ENCODE results near the gene RIPOR3.

The RIPOR3 gene, protein sequence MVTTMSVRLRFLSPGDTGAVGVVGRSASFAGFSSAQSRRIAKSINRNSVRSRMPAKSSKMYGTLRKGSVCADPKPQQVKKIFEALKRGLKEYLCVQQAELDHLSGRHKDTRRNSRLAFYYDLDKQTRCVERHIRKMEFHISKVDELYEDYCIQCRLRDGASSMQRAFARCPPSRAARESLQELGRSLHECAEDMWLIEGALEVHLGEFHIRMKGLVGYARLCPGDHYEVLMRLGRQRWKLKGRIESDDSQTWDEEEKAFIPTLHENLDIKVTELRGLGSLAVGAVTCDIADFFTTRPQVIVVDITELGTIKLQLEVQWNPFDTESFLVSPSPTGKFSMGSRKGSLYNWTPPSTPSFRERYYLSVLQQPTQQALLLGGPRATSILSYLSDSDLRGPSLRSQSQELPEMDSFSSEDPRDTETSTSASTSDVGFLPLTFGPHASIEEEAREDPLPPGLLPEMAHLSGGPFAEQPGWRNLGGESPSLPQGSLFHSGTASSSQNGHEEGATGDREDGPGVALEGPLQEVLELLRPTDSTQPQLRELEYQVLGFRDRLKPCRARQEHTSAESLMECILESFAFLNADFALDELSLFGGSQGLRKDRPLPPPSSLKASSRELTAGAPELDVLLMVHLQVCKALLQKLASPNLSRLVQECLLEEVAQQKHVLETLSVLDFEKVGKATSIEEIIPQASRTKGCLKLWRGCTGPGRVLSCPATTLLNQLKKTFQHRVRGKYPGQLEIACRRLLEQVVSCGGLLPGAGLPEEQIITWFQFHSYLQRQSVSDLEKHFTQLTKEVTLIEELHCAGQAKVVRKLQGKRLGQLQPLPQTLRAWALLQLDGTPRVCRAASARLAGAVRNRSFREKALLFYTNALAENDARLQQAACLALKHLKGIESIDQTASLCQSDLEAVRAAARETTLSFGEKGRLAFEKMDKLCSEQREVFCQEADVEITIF

DNA sequence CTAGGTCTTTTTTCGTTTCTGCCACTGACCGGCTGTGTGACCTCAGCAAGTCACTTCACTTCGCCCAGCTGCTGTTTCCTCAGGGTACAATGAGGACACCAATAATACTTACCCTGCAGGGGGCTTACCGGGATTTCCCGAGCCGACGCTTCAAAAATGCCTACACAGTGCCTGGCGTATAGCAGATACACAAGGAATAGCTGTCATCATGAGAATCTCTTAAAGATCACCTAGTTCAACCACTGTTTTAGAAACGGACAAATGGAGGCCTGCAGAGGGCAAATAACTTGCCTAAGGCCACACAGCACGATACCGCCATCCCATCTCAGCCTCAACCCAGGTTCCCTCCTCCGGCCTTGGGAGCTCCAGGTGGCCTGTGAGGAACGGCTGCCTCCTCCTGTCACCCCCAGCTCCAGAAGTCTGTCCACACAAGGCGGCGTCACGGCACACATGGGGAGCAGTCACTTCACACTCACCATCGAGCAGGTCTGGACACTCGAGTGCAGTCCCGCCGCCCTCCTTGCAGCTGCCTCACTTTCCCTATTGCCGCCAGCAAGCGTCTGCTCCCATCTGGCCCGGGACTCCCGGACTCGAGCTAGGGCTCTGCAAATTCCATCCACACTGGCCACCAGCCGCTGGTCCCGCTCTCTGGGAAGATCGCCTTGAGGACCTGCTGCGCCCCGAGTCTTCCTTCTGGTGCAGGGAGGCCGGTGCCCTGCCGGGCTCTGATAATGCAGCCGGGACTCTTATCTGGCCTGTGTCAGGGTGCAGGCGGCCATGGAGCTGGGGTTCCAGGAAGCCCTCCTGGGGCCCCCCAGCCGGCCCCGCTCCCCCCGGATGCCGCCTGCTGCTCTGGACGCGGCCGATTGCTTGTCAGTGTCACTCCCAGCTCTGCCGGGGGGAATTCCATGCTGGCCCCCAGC is at the start of gene RIPOR3:
RIPOR3 (minus strand) TSS at position 893 of the 923 bp plus-strand sequence; CDS start at position 479, 414 bp downstream.
- Histone ChIP-seq H3K27me3 (ENCODE audit: insufficient read depth, low read length) (peaks cover 4% of the 10 kb centered on the region; the same call in 1 of the 2 replicates), H3K79me2 (ENCODE audit: control insufficient read depth, insufficient read depth, low read length, unreplicated experiment) (no peaks in the 10 kb centered on the region), H3K4me1 (ENCODE audit: control insufficient read depth, insufficient read depth, low read length, unreplicated experiment) (peaks cover 14% of the 10 kb centered on the region), H2AFZ (ENCODE audit: low read length, unreplicated experiment) (peak within 1 kb of the TSS; percentile 13), H3K27ac (ENCODE audit: low read depth, low read length) (no peak within 1 kb of the TSS), H3K4me3 (ENCODE audit: low read depth, low read length) (peak within 1 kb of the TSS; percentile 57), H3K36me3 (ENCODE audit: insufficient read depth, low read length) (no peaks in the 10 kb centered on the region)

DNA sequence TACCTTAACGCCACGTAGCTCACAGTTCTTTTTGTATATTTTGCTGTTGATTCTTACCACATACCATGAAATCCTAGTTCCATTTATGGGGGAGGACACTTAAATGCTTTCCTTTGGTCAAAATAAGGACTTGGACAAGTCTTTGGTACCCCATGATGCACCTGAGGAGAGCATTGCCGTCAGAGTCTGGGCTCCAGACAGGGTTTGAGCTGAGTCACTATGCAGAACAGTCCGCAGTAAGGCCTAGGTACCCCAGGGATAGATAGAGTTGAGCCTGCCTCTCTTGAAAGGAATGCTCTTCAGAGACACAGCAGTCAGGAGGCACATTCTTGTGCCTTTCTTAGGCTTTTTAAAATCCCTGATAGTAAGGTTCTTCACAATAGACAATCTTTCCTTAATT is 46.0 kb upstream of the RIPOR3 start:
- no peak overlapping the region for H3K4me3 ChIP-seq (ENCODE audit: low read depth, low read length)
- H3K79me2 ChIP-seq (ENCODE audit: control insufficient read depth, insufficient read depth, low read length, unreplicated experiment), result no peaks in the 10 kb centered on the region
- H3K27ac ChIP-seq (ENCODE audit: low read depth, low read length), result no peak overlapping the region
- no peak overlapping the region for H2AFZ ChIP-seq (ENCODE audit: low read length, unreplicated experiment)
- H3K36me3 ChIP-seq (ENCODE audit: insufficient read depth, low read length), result no peaks in the 10 kb centered on the region
- peaks cover 4% of the 10 kb centered on the region; the same call in 1 of the 2 replicates for H3K27me3 ChIP-seq (ENCODE audit: insufficient read depth, low read length)
- H3K4me1 ChIP-seq (ENCODE audit: control insufficient read depth, insufficient read depth, low read length, unreplicated experiment), result peaks cover 16% of the 10 kb centered on the region

DNA sequence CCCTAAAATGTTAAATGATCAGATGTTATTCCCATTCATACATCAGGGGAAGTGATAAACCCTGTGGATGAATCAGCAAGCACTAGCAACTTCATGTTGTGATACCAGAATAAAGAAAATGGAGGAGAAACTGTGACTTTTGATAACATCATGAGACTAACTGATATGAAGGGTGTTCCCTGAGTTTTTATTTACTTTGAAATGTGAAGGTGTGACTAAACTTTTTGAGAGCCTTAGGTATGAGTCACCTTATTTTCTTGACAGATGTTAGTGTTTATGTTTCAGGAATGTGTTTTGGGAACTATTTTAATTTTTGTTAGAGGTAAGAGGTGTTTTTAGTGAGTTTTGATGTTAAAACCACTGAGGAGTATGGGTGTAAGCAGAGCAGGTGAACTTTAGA is 44.5 kb upstream of the RIPOR3 start:
- peaks cover 16% of the 10 kb centered on the region for H3K27me3 ChIP-seq (ENCODE audit: insufficient read depth, low read length)
- H3K79me2 ChIP-seq (ENCODE audit: control insufficient read depth, insufficient read depth, low read length, unreplicated experiment), result no peaks in the 10 kb centered on the region
- H3K36me3 ChIP-seq (ENCODE audit: insufficient read depth, low read length), result no peaks in the 10 kb centered on the region
- no peak overlapping the region for H3K4me3 ChIP-seq (ENCODE audit: low read depth, low read length)
- no peak overlapping the region for H3K27ac ChIP-seq (ENCODE audit: low read depth, low read length)
- H3K4me1 ChIP-seq (ENCODE audit: control insufficient read depth, insufficient read depth, low read length, unreplicated experiment), result peaks cover 8% of the 10 kb centered on the region
- no peak overlapping the region for H2AFZ ChIP-seq (ENCODE audit: low read length, unreplicated experiment)

DNA sequence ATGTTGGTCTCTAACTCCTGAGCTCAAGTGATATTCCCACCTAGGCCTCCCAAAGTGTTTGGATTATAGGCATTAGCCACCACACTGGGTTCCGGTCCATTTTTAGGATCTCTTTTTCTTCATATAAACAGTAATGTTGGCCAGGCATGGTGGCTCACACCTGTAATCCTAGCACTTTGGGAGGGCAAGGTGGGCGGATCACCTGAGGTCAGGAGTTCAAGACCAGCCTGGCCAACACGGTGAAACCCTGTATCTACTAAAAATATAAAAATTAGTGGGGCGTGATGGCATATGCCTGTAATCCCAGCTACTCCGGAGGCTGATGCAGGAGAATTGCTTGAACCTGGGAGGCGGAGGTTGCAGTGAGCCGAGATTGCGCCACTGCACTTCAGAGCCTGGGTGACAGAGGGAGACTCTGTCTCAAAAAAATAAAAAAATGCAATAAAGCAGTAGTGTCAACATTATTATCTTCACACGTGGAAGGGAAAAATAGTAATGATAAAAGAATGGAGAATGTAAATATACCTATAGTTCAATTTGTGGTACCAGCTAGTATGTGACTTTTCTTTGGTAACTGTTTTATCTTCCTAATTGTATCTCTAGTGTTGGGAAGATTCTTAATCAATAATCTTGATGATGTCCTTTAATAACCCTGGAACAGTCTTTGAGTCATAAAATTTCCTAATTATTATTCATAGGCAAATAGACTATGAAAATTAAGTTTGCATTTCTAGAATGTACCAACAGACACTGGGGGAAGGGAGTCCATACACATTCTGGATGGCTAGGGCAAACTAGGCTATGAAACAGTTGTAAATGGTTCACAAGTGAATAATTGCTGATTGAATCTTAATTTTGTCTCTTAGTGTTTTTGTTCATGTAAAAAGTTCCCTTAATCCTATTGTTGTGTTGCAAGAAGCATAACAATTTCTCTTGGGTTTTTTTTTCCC is 43.7 kb upstream of the RIPOR3 start:
- Histone ChIP-seq H3K79me2 (ENCODE audit: control insufficient read depth, insufficient read depth, low read length, unreplicated experiment) (no peaks in the 10 kb centered on the region), H3K27ac (ENCODE audit: low read depth, low read length) (no peak overlapping the region), H3K4me1 (ENCODE audit: control insufficient read depth, insufficient read depth, low read length, unreplicated experiment) (peaks cover 8% of the 10 kb centered on the region), H2AFZ (ENCODE audit: low read length, unreplicated experiment) (no peak overlapping the region), H3K36me3 (ENCODE audit: insufficient read depth, low read length) (no peaks in the 10 kb centered on the region), H3K27me3 (ENCODE audit: insufficient read depth, low read length) (peaks cover 16% of the 10 kb centered on the region), H3K4me3 (ENCODE audit: low read depth, low read length) (no peak overlapping the region)

DNA sequence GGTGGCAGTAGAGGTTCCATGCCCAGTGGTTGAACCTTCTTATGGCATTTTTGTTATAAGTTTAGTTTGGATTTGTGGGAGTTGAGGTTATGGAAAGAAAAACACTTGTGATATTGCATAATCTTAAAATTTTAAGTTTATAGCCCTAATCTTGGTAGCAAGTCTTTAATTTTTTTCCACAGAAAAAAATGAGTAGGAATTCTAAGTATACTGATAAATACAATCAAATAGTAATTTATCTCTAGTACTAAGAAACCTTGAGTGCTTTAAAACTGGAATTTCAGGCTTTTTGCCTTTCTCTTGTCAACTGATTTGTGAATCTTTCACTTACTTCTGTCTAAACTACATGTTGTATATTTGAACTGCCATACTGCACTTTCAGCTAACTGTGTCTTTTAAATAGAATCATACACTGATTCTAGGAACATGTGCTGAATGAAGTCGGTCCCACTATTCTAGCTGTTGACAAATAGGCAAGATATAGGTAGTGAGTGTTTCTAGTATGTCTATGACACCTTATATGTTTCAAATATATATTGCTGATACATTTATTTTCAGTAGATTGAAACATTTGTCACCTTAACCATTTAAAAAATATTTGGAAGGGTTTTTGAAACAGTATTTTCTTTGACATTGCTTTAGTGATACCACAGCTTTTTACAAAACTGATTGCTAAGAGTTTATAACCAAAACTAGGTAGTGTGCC is 42.5 kb upstream of the RIPOR3 start:
- Histone ChIP-seq H2AFZ (ENCODE audit: low read length, unreplicated experiment) (no peak overlapping the region), H3K4me3 (ENCODE audit: low read depth, low read length) (no peak overlapping the region)

DNA sequence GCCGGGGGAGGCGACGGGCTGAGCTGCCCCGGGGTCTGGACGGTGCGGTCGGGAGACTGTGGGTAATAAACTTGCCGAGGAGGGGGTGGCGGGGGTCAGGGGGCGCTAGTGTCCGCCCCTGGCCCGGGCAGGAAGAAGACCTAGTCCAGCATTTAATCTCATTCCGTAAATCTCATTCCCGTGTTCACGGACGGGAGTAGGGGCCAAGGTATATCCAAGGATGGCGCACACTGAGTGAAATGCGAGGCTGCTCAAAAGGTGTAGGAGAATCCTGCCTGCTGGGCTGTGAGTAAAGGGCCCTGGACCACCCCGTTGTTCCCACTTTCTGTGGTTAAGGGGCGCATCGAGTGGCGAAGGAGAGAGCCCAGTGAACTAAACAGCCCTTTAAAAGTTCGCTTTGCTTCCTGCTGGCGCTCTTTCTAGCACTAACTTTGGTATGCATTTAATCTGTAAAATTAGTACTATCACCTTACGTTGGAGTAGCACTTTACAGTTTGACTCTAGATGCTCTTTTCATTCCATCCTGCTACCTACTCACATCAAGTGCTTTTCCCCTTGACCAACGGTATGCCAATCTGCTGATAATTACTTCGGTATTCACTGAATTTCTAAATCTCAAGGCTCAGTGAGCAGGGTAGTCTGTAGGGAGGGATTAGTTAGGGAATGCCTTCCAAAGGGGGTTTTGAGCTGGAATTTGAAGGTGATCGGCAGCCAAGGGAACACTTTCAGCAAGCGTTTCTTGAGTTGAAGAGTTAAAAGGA is 40.8 kb upstream of the RIPOR3 start:
- H3K4me1 ChIP-seq (ENCODE audit: control insufficient read depth, insufficient read depth, low read length, unreplicated experiment), result peaks cover 8% of the 10 kb centered on the region
- no peaks in the 10 kb centered on the region for H3K36me3 ChIP-seq (ENCODE audit: insufficient read depth, low read length)
- H3K4me3 ChIP-seq (ENCODE audit: low read depth, low read length), result peak overlapping the region; percentile 84
- no peaks in the 10 kb centered on the region for H3K79me2 ChIP-seq (ENCODE audit: control insufficient read depth, insufficient read depth, low read length, unreplicated experiment)
- H2AFZ ChIP-seq (ENCODE audit: low read length, unreplicated experiment), result no peak overlapping the region
- no peak overlapping the region for H3K27ac ChIP-seq (ENCODE audit: low read depth, low read length)
- peaks cover 16% of the 10 kb centered on the region for H3K27me3 ChIP-seq (ENCODE audit: insufficient read depth, low read length)

More for the DNA sequence above, 42.5 kb upstream of the RIPOR3 start:
- Histone ChIP-seq H3K4me1 (ENCODE audit: control insufficient read depth, insufficient read depth, low read length, unreplicated experiment) (peaks cover 8% of the 10 kb centered on the region), H3K36me3 (ENCODE audit: insufficient read depth, low read length) (no peaks in the 10 kb centered on the region), H3K79me2 (ENCODE audit: control insufficient read depth, insufficient read depth, low read length, unreplicated experiment) (no peaks in the 10 kb centered on the region), H3K27ac (ENCODE audit: low read depth, low read length) (no peak overlapping the region), H3K27me3 (ENCODE audit: insufficient read depth, low read length) (peaks cover 16% of the 10 kb centered on the region)

DNA sequence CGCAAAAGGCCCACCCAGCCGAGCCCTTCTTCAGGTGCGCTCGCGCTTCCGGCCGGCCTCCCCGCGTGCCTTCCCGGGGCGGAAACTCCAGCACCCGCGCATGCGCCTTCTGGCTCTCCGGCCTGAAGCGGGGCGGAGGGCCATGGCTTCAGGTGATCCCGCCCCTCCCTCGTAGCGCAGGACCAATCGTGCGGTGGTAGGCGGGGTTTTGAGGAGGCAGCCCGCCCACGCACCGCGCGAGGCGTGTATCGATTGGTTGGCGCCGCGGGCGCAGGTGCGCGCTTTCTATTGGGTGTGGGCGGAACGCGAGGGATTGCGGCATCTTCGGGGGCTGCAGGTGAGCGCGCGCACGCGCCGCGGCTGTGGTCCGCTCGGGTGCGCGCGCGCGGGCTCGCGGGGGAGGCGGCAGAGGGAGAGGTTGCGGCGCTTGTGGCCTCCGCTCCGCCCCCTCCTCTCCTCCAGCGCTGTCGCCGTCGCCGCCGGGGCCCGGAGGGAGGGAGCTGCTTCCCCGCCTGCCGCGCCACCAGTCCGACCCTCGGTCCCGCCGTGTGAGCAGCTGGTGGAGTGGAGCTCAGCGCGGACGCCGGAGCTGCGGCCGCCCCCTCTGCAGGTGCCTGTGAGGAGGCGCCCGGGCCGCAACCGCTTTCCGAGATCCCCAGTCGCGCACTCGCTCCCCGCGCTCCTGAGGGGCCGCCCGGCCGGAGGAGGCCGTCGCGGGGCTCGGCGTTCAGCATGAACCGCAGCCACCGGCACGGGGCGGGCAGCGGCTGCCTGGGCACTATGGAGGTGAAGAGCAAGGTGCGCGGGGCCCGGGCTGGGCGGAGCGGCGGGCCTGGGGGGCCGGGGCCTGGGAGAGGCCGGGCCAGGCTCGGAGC is 40.0 kb upstream of the RIPOR3 start, which contains the start of gene PARD6B:
PARD6B (plus strand) TSS at position 526 of the 875 bp plus-strand sequence; CDS start at position 733, 207 bp downstream.
- no peaks in the 10 kb centered on the region for H3K79me2 ChIP-seq (ENCODE audit: control insufficient read depth, insufficient read depth, low read length, unreplicated experiment)
- no peak within 1 kb of the TSS for H3K27ac ChIP-seq (ENCODE audit: low read depth, low read length)
- peak within 1 kb of the TSS; percentile 84 for H3K4me3 ChIP-seq (ENCODE audit: low read depth, low read length)
- H2AFZ ChIP-seq (ENCODE audit: low read length, unreplicated experiment), result peak within 1 kb of the TSS; percentile 86
- H3K27me3 ChIP-seq (ENCODE audit: insufficient read depth, low read length), result peaks cover 16% of the 10 kb centered on the region
- H3K4me1 ChIP-seq (ENCODE audit: control insufficient read depth, insufficient read depth, low read length, unreplicated experiment), result peaks cover 8% of the 10 kb centered on the region
- H3K36me3 ChIP-seq (ENCODE audit: insufficient read depth, low read length), result no peaks in the 10 kb centered on the region

DNA sequence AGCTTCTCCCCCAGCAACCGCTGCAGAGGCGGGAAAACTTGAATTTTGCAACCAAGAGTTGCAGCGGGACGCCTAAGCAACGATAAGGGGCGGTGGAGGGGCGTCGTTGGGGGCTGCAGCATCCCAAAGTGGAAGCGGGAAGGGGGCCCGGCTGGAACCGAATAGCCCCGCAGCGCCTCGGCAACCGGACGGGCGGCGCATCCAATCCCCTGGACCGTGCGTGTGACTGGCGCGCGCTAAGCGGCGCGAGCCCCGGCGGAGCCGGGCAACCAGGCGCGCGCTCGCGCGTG is 39.4 kb upstream of the RIPOR3 start:
- peak overlapping the region; percentile 84 for H3K4me3 ChIP-seq (ENCODE audit: low read depth, low read length)
- no peaks in the 10 kb centered on the region for H3K36me3 ChIP-seq (ENCODE audit: insufficient read depth, low read length)
- peaks cover 6% of the 10 kb centered on the region for H3K4me1 ChIP-seq (ENCODE audit: control insufficient read depth, insufficient read depth, low read length, unreplicated experiment)
- no peaks in the 10 kb centered on the region for H3K79me2 ChIP-seq (ENCODE audit: control insufficient read depth, insufficient read depth, low read length, unreplicated experiment)
- peaks cover 16% of the 10 kb centered on the region for H3K27me3 ChIP-seq (ENCODE audit: insufficient read depth, low read length)
- H3K27ac ChIP-seq (ENCODE audit: low read depth, low read length), result no peak overlapping the region
- peak overlapping the region; percentile 86 for H2AFZ ChIP-seq (ENCODE audit: low read length, unreplicated experiment)

Measured in ACC112 (cell line).